PC-3 (cell line): ENCODE measurements around the gene GID4. TPM values are rescaled to one million over a fixed set of nuclear protein-coding genes. Genes with fewer than 3 reads are reported as not detected.

ENCODE experiments used
- ATAC-seq: fragments of 200-7000 bp; cut with Tn5 transposase; 2 replicates; pipeline ENCODE4 v1.9.1; 2020; ENCODE audit warnings: mild to moderate bottlenecking, moderate library complexity
- Bru-seq: library from RNA; stranded (reverse); fragments of 400-500 nt; gene quantifications from one replicate; lab custom pipeline; 2021; lab: Mats Ljungman, UMichigan
- BruChase-seq, 2 experiments: library from RNA; stranded (reverse); fragments of 400-500 nt; gene quantifications; one replicate each; lab custom pipeline; 2021; lab: Mats Ljungman, UMichigan
- BruUV-seq: library from RNA; stranded (reverse); fragments of 400-500 nt; replicated peaks from 2 replicates; lab custom pipeline; 2021; lab: Mats Ljungman, UMichigan
- CTCF ChIA-PET: fragments of 300-600 bp; sonication (Branson Sonifier 250); formaldehyde crosslinking; loops from one replicate; lab custom pipeline; 2022; ENCODE audit warnings: antibody characterized with exemption; lab: Charles Lee
- POLR2A ChIA-PET: fragments of 300-600 bp; sonication (Branson Sonifier 250); formaldehyde crosslinking; loops from one replicate; lab custom pipeline; 2022; ENCODE audit warnings: antibody characterized with exemption; ENCODE audit not compliant: unreplicated experiment; lab: Charles Lee
- DNase-seq: peaks from one replicate; pipeline ENCODE4 v3.0.0-alpha.2; 2015
- H2AFZ ChIP-seq: fragments of 300-600 bp; sonication (generic); 2 replicates; pipeline ENCODE4 v1.6.0; 2016; ENCODE audit warnings: antibody characterized with exemption, low read length
- H3F3A ChIP-seq: fragments of 300-600 bp; sonication (generic); one replicate; pipeline ENCODE4 v1.6.0; 2017; ENCODE audit warnings: antibody characterized with exemption, low read length, control low read depth, mild to moderate bottlenecking; ENCODE audit not compliant: unreplicated experiment
- H3K27ac ChIP-seq: fragments of 300-600 bp; sonication (generic); 2 replicates; pipeline ENCODE4 v1.5.1; 2016; ENCODE audit warnings: mild to moderate bottlenecking, low read length
- H3K27me3 ChIP-seq: fragments of 300-600 bp; sonication (generic); 2 replicates; pipeline ENCODE4 v1.6.1; 2016; ENCODE audit warnings: low read length, mixed read lengths
- H3K36me3 ChIP-seq: fragments of 300-600 bp; sonication (generic); 2 replicates; pipeline ENCODE4 v1.6.1; 2016; ENCODE audit warnings: low read depth, mixed run types, low read length, mixed read lengths
- H3K4me1 ChIP-seq: fragments of 300-600 bp; sonication (generic); 2 replicates; pipeline ENCODE4 v1.5.1; 2016; ENCODE audit warnings: low read length; ENCODE audit not compliant: insufficient read depth
- H3K4me2 ChIP-seq: fragments of 300-600 bp; sonication (generic); 2 replicates; pipeline ENCODE4 v1.6.0; 2016; ENCODE audit warnings: low read length
- H3K4me3 ChIP-seq: fragments of 300-600 bp; sonication (generic); 2 replicates; pipeline ENCODE4 v1.5.1; 2016; ENCODE audit warnings: mild to moderate bottlenecking, low read length, mixed read lengths
- H3K79me2 ChIP-seq: fragments of 300-600 bp; sonication (generic); 2 replicates; pipeline ENCODE4 v1.6.1; 2017; ENCODE audit warnings: low read length, mixed read lengths
- H3K9ac ChIP-seq: fragments of 300-600 bp; sonication (generic); 2 replicates; pipeline ENCODE4 v1.6.0; 2016; ENCODE audit warnings: mild to moderate bottlenecking, low read length
- H3K9me2 ChIP-seq: fragments of 300-600 bp; sonication (generic); replicated peaks from 2 replicates; pipeline ENCODE4 v1.6.1; 2016; ENCODE audit warnings: mixed run types, low read length, mixed read lengths
- H3K9me3 ChIP-seq: fragments of 300-600 bp; sonication (generic); 2 replicates; pipeline ENCODE4 v1.6.1; 2016; ENCODE audit warnings: low read length, mixed read lengths
- H4K20me1 ChIP-seq: fragments of 300-600 bp; sonication (generic); 2 replicates; pipeline ENCODE4 v1.6.1; 2016; ENCODE audit warnings: low read length, mixed read lengths
- EZH2 ChIP-seq: fragments of 300-600 bp; sonication (generic); IDR thresholded peaks from one replicate; pipeline ENCODE4 v1.6.1; 2017; ENCODE audit warnings: antibody characterized with exemption, mild to moderate bottlenecking, low read length; ENCODE audit not compliant: unreplicated experiment
- EZH2phosphoT487 ChIP-seq: fragments of 300-600 bp; sonication (generic); IDR thresholded peaks from 2 replicates; pipeline ENCODE4 v1.6.1; 2018; ENCODE audit warnings: mild to moderate bottlenecking, antibody characterized with exemption, low read length, borderline replicate concordance
- intact Hi-C: fragments of 100-400 bp; cut with micrococcal nuclease; formaldehyde crosslinking; loops from 2 replicates; pipeline ENCODE4 v1.9.0; 2023
- long read RNA-seq: library from polyadenylated mRNA; unstranded; transcript quantifications from one replicate; pipeline ENCODE4 v2.0.0, GENCODE V29; 2021; ENCODE audit not compliant: unreplicated experiment
- total RNA-seq: library from RNA; depleted of rRNA; stranded (reverse); fragments of >200 nt; gene quantifications from 2 replicates; pipeline ENCODE4 v1.2.3, GENCODE V29; 2014; rRNA removed
- TF ChIP-seq, protein P1 (sequence below): fragments of 300-600 bp; sonication (generic); conservative IDR thresholded peaks from 2 replicates; pipeline ENCODE4 v1.5.1; 2017; ENCODE audit warnings: antibody characterized with exemption, low read depth, mild to moderate bottlenecking, low read length

GID4 gene
- total RNA-seq: 7.3 and 9.7 TPM in 2 replicates
- Bru-seq, nascent RNA: percentile 57 among the genes with signal in this experiment
- BruChase-seq, experiment 1, labeled RNA remaining after a 6-hour chase: percentile 70 among the genes with signal in this experiment
- BruChase-seq, experiment 2, labeled RNA remaining after a 2-hour chase: percentile 66 among the genes with signal in this experiment
- long read RNA-seq, full-length matches to known transcripts: 5 of 10 reads
- long read RNA-seq, partial matches to known transcripts: 1 of 10 reads
- long read RNA-seq, other reads (novel, unspliced or antisense): 4 of 10 reads

DNA sequence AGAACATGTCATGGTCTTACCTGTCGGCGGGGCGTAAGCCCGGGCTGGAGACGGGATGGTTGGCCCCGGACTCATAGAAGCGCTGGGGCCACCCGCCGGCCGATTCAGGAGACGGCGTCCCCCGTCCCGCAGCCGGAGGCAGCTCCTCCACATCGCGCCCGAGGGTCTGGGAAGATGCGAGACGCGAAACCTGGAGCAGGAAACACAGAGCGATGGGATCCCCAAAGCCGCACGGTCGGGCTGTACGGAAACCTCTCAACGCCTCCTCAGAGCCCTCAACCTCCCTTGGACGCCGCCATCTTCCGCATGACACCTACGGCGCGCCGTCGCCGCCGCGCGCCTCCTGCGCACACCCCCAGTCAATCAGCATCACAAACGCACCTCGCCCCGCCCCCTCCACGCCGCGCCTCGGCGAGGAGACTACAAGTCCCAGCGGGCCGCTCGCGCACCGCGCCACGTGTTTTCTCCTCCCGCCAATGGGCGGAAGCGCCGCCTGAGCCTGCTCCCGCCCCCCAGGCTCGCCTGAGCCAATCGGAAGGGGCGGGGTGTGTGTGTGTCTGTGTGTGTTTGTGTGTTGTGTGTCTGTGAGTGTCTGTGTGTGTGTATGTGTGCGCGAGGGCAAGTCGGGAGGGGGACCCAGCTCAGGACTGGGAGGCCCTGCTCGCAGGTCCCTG is at the start of gene GID4, which contains the start of gene ATPAF2:
TSS of gene GID4 (plus strand) at position 548 of the 674 bp plus-strand sequence. CDS start at position 605, 57 bp downstream.
TSS of gene ATPAF2 (minus strand) at position 308 of the 674 bp plus-strand sequence. CDS start at position 153, 155 bp downstream.
- ATAC-seq (peak; percentile 90), DNase-seq (peak; percentile 100)
- Histone ChIP-seq H3K27ac (no peak within 1 kb of the TSS; the same call in 1 of the 2 replicates), H3K79me2 (peaks cover 87% of the 10 kb centered on the region), H3K9me2 (no peaks in the 10 kb centered on the region), H3K36me3 (no peaks in the 10 kb centered on the region), H3K4me1 (peaks cover 33% of the 10 kb centered on the region), H3F3A (no peaks in the 10 kb centered on the region), H3K9me3 (no peaks in the 10 kb centered on the region), H4K20me1 (no peaks in the 10 kb centered on the region), H3K4me3 (peak within 1 kb of the TSS; percentile 79), H2AFZ (peak within 1 kb of the TSS; percentile 92), H3K4me2 (peak within 1 kb of the TSS; percentile 100), H3K9ac (peak within 1 kb of the TSS; percentile 84), H3K27me3 (no peaks in the 10 kb centered on the region)
- no TSS peak for BruUV-seq
- TF ChIP-seq EZH2 (no peak), EZH2phosphoT487 (no peak)
- TF ChIP-seq, protein P1, sequence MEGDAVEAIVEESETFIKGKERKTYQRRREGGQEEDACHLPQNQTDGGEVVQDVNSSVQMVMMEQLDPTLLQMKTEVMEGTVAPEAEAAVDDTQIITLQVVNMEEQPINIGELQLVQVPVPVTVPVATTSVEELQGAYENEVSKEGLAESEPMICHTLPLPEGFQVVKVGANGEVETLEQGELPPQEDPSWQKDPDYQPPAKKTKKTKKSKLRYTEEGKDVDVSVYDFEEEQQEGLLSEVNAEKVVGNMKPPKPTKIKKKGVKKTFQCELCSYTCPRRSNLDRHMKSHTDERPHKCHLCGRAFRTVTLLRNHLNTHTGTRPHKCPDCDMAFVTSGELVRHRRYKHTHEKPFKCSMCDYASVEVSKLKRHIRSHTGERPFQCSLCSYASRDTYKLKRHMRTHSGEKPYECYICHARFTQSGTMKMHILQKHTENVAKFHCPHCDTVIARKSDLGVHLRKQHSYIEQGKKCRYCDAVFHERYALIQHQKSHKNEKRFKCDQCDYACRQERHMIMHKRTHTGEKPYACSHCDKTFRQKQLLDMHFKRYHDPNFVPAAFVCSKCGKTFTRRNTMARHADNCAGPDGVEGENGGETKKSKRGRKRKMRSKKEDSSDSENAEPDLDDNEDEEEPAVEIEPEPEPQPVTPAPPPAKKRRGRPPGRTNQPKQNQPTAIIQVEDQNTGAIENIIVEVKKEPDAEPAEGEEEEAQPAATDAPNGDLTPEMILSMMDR: 0 out of 2 replicates have a peak, but pooled peaks have one; percentile 25
- ChIA-PET CTCF (no interaction called here), POLR2A (no interaction called here)
- intact Hi-C loops: no loop called here

DNA sequence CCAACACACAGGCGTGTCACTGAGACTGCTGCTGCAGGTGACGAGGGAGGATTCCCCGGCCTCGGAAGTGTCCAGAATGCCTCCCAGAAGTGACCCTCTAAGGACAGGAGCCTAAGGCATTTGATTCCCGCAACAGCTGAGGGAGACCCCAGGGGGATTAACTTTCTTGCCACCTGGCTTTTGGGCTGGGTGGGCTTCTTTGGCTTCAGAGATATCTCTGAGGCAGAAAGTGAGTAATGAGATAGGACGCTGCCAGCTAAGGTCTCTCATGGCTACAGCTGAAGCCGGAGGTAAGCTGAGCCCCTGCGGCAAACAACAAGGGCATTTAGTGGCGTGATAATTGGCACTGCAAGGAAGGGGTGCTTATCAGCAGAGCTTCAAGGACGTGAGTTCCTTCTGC is 49.6 kb upstream of the GID4 start:
- no peak for TF ChIP-seq EZH2
- TF ChIP-seq, protein P1: no peak
- no peak for TF ChIP-seq EZH2phosphoT487
- intact Hi-C loops: loop anchor here (5.0 kb wide), 1 partner anchor 43 kb away; no protein-coding TSS in a partner anchor
- no peaks in the 10 kb centered on the region for H3K79me2 ChIP-seq
- no peaks in the 10 kb centered on the region for H3F3A ChIP-seq
- peak overlapping the region; percentile 50 for H3K4me2 ChIP-seq
- ChIA-PET CTCF (no interaction called here), POLR2A (no interaction called here)
- H3K36me3 ChIP-seq: no peaks in the 10 kb centered on the region
- H2AFZ ChIP-seq: no peak overlapping the region
- no peaks in the 10 kb centered on the region for H3K9me3 ChIP-seq
- DNase-seq (no peak), ATAC-seq (no peak)
- H3K4me3 ChIP-seq: no peak overlapping the region
- H4K20me1 ChIP-seq: no peaks in the 10 kb centered on the region
- peaks cover 23% of the 10 kb centered on the region for H3K4me1 ChIP-seq
- no peaks in the 10 kb centered on the region for H3K9me2 ChIP-seq
- BruUV-seq: no TSS peak
- no peak overlapping the region; the same call in 1 of the 2 replicates for H3K9ac ChIP-seq
- H3K27ac ChIP-seq: peak overlapping the region; percentile 94
- H3K27me3 ChIP-seq: no peaks in the 10 kb centered on the region
